Neural progenitor cell (in vitro differentiated cells): ENCODE data around the gene THAP10. TPM values are rescaled to one million over a fixed set of nuclear protein-coding genes. Genes with fewer than 3 reads are reported as not detected.

Source experiments
- DNase-seq: peaks from one replicate; pipeline ENCODE4 v3.0.0-alpha.2; 2016; ENCODE audit warnings: low spot score
- H2AFZ ChIP-seq: fragments of 200-600 bp; sonication (generic); replicated peaks from 2 replicates; pipeline ENCODE4 v1.6.1; 2016; ENCODE audit warnings: antibody characterized with exemption
- H3F3A ChIP-seq: fragments of 200-600 bp; sonication (generic); 2 replicates; pipeline ENCODE4 v1.6.1; 2016; ENCODE audit warnings: antibody characterized with exemption, low read depth
- H3K27ac ChIP-seq: fragments of 200-600 bp; sonication (generic); 2 replicates; pipeline ENCODE4 v1.5.1; 2016; ENCODE audit warnings: mild to moderate bottlenecking
- H3K27me3 ChIP-seq: fragments of 200-600 bp; sonication (generic); 2 replicates; pipeline ENCODE4 v1.6.1; 2016; ENCODE audit warnings: mild to moderate bottlenecking, moderate library complexity
- H3K36me3 ChIP-seq: fragments of 200-600 bp; sonication (generic); 2 replicates; pipeline ENCODE4 v1.5.1; 2016
- H3K4me1 ChIP-seq: fragments of 200-600 bp; sonication (generic); 2 replicates; pipeline ENCODE4 v1.6.1; 2016; ENCODE audit warnings: mixed run types
- H3K4me2 ChIP-seq: fragments of 200-600 bp; sonication (generic); 2 replicates; pipeline ENCODE4 v1.6.1; 2016
- H3K4me3 ChIP-seq: fragments of 200-600 bp; sonication (generic); 2 replicates; pipeline ENCODE4 v1.5.1; 2016
- H3K79me2 ChIP-seq: fragments of 200-600 bp; sonication (generic); 2 replicates; pipeline ENCODE4 v1.6.1; 2016; ENCODE audit warnings: low read depth
- H3K9ac ChIP-seq: fragments of 200-600 bp; sonication (generic); 2 replicates; pipeline ENCODE4 v1.6.1; 2016
- H3K9me3 ChIP-seq: fragments of 200-600 bp; sonication (generic); 2 replicates; pipeline ENCODE4 v1.5.1; 2016; ENCODE audit warnings: low read depth
- H4K20me1 ChIP-seq: fragments of 200-600 bp; sonication (generic); 2 replicates; pipeline ENCODE4 v1.6.1; 2016; ENCODE audit warnings: low read depth
- H3K27ac Mint-ChIP-seq: 3 replicates; pipeline ENCODE4 v1.8.0; 2021; ENCODE audit warnings: mixed read lengths
- H3K27me3 Mint-ChIP-seq: 2 replicates; pipeline ENCODE4 v1.8.0; 2022; ENCODE audit warnings: low read depth, mild to moderate bottlenecking, inconsistent platforms, moderate library complexity, mixed read lengths; ENCODE audit not compliant: insufficient read depth
- H3K36me3 Mint-ChIP-seq: 3 replicates; pipeline ENCODE4 v1.8.0; 2021; ENCODE audit warnings: mixed read lengths
- H3K4me1 Mint-ChIP-seq: 3 replicates; pipeline ENCODE4 v1.8.0; 2021; ENCODE audit warnings: mixed read lengths
- H3K4me3 Mint-ChIP-seq: 3 replicates; pipeline ENCODE4 v1.8.0; 2021; ENCODE audit warnings: mild to moderate bottlenecking, moderate library complexity, mixed read lengths
- H3K9me3 Mint-ChIP-seq: 3 replicates; pipeline ENCODE4 v1.8.0; 2020; ENCODE audit warnings: mixed read lengths
- EZH2 ChIP-seq: fragments of 200-600 bp; sonication (generic); IDR thresholded peaks from 2 replicates; pipeline ENCODE4 v1.6.1; 2017; ENCODE audit warnings: antibody characterized with exemption, mild to moderate bottlenecking, moderate library complexity
- EZH2phosphoT487 ChIP-seq: fragments of 200-600 bp; sonication (generic); IDR thresholded peaks from 2 replicates; pipeline ENCODE4 v1.6.1; 2017; ENCODE audit warnings: antibody characterized with exemption
- total RNA-seq: library from RNA; depleted of rRNA; stranded (reverse); fragments of >200 nt; gene quantifications from 2 replicates; pipeline ENCODE4 v1.2.3, GENCODE V29; 2015; ENCODE audit warnings: low replicate concordance
- TF ChIP-seq, protein P1 (sequence below): fragments of 200-600 bp; sonication (generic); IDR thresholded peaks from 2 replicates; pipeline ENCODE4 v1.5.1; 2017; ENCODE audit warnings: antibody characterized with exemption, mild to moderate bottlenecking

The THAP10 gene
- total RNA-seq, 1 donor from 2014 or later = 8.0 TPM

DNA sequence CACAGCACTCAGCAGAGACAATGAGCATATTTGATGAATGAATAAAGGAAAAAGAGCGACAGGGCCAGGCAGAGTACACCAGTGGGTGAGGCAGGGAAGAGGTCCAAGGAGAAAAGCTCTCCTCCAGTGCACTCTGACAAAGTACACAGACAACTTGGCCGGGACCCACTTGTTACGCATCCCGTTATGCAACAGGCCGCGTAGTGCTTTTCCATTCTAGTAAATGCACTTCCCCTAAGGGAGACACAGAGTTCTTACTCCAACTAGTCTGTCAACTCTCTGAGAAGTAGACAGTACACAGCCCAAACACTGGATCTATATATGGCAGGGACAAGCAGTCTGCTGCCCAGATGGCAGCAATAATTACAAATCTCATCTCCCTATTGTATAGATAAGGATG lies 56.8 kb downstream of the THAP10 start:
- peaks cover 2% of the 10 kb centered on the region for H3K27me3 Mint-ChIP-seq
- no peaks in the 10 kb centered on the region for H3K9me3 Mint-ChIP-seq
- Histone ChIP-seq H3K36me3 (peaks cover 3% of the 10 kb centered on the region), H3K4me3 (no peak overlapping the region), H3K27me3 (no peaks in the 10 kb centered on the region), H3K9me3 (no peaks in the 10 kb centered on the region), H3F3A (no peaks in the 10 kb centered on the region), H3K4me2 (no peak overlapping the region), H2AFZ (no peak overlapping the region), H3K27ac (no peak overlapping the region), H3K9ac (no peak overlapping the region), H3K4me1 (no peaks in the 10 kb centered on the region), H4K20me1 (no peaks in the 10 kb centered on the region), H3K79me2 (no peaks in the 10 kb centered on the region)
- H3K36me3 Mint-ChIP-seq = peaks cover 29% of the 10 kb centered on the region
- H3K27ac Mint-ChIP-seq = no peak overlapping the region
- DNase-seq = no peak
- TF ChIP-seq, protein P1, sequence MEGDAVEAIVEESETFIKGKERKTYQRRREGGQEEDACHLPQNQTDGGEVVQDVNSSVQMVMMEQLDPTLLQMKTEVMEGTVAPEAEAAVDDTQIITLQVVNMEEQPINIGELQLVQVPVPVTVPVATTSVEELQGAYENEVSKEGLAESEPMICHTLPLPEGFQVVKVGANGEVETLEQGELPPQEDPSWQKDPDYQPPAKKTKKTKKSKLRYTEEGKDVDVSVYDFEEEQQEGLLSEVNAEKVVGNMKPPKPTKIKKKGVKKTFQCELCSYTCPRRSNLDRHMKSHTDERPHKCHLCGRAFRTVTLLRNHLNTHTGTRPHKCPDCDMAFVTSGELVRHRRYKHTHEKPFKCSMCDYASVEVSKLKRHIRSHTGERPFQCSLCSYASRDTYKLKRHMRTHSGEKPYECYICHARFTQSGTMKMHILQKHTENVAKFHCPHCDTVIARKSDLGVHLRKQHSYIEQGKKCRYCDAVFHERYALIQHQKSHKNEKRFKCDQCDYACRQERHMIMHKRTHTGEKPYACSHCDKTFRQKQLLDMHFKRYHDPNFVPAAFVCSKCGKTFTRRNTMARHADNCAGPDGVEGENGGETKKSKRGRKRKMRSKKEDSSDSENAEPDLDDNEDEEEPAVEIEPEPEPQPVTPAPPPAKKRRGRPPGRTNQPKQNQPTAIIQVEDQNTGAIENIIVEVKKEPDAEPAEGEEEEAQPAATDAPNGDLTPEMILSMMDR = no peak
- TF ChIP-seq EZH2phosphoT487 (no peak), EZH2 (no peak)
- H3K4me3 Mint-ChIP-seq = no peak overlapping the region
- no peaks in the 10 kb centered on the region for H3K4me1 Mint-ChIP-seq

DNA sequence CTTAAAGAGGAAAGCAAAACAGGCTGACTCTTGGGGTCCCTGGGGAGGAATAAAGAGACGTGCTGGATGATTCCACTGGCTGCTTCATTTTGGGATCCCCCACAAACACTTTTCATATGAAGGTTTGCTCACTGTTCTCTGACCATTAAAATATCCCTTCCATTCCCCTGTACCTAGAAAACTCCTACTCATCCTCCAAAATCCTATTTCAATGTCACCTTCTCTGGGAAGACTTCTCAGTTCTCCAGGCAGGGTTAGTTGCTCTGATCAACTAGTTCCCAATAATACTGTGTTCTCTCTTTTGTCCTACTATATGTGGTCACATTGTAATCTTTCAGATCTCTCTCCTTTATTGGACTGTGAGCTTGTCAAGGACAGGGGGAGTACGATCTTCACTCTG lies 57.2 kb downstream of the THAP10 start:
- Mint-ChIP-seq H3K9me3 (no peaks in the 10 kb centered on the region), H3K4me3 (no peak overlapping the region), H3K36me3 (peaks cover 29% of the 10 kb centered on the region), H3K4me1 (no peaks in the 10 kb centered on the region), H3K27me3 (peaks cover 2% of the 10 kb centered on the region), H3K27ac (no peak overlapping the region)
- Histone ChIP-seq H3K9ac (no peak overlapping the region), H3K4me1 (no peaks in the 10 kb centered on the region), H3F3A (no peaks in the 10 kb centered on the region), H3K36me3 (peaks cover 3% of the 10 kb centered on the region), H2AFZ (no peak overlapping the region), H3K4me3 (no peak overlapping the region), H3K27me3 (no peaks in the 10 kb centered on the region), H3K27ac (no peak overlapping the region), H3K4me2 (no peak overlapping the region), H3K79me2 (no peaks in the 10 kb centered on the region), H4K20me1 (no peaks in the 10 kb centered on the region), H3K9me3 (no peaks in the 10 kb centered on the region)
- no peak for DNase-seq
- TF ChIP-seq EZH2phosphoT487 (no peak), EZH2 (no peak)
- TF ChIP-seq, protein P1 = no peak

GRCh38 chr15:70833861-70834765 lies 58.1 kb downstream of the THAP10 start:
- no peak overlapping the region for H3K4me3 ChIP-seq
- H3K36me3 Mint-ChIP-seq = peaks cover 29% of the 10 kb centered on the region
- no peak overlapping the region for H3K4me3 Mint-ChIP-seq
- H3K36me3 ChIP-seq = peaks cover 3% of the 10 kb centered on the region
- no peak overlapping the region for H2AFZ ChIP-seq
- H3K4me1 Mint-ChIP-seq = no peaks in the 10 kb centered on the region
- no peaks in the 10 kb centered on the region for H3K79me2 ChIP-seq
- no peaks in the 10 kb centered on the region for H3F3A ChIP-seq
- DNase-seq = no peak
- H3K9me3 Mint-ChIP-seq = no peaks in the 10 kb centered on the region
- H4K20me1 ChIP-seq = no peaks in the 10 kb centered on the region
- no peaks in the 10 kb centered on the region for H3K9me3 ChIP-seq
- no peak overlapping the region for H3K4me2 ChIP-seq
- no peaks in the 10 kb centered on the region for H3K27me3 ChIP-seq
- H3K27ac ChIP-seq = no peak overlapping the region
- no peak overlapping the region for H3K27ac Mint-ChIP-seq
- H3K27me3 Mint-ChIP-seq = peaks cover 2% of the 10 kb centered on the region
- TF ChIP-seq, protein P1 = no peak
- TF ChIP-seq EZH2phosphoT487 = no peak
- TF ChIP-seq EZH2 = no peak
- no peaks in the 10 kb centered on the region for H3K4me1 ChIP-seq
- H3K9ac ChIP-seq = no peak overlapping the region
